NCI-H2081 treated with DMSO at 0.1 percent for 48 hours (cell line): ENCODE data around the gene ZNF547.
"Not testable (repeated sequence)": the region's sequence is repeated elsewhere in the genome, so short reads cannot be mapped to it uniquely, and the experiment has no call there.

Experiments
- DNase-seq: peaks from one replicate; lab custom pipeline; 2025; lab: John Stamatoyannopoulos, UW

The ZNF547 gene

GRCh38 chr19:57374647-57375046 lies 11.3 kb downstream of the ZNF547 start:
- not testable (repeated sequence) for DNase-seq

GRCh38 chr19:57376151-57376550 lies 12.8 kb downstream of the ZNF547 start:
- DNase-seq: no peak

- DNase-seq: no peak
These were observed 14.3 kb downstream of the ZNF547 start for GRCh38 chr19:57377498-57378146.

- DNase-seq: no peak
These were observed 17.6 kb downstream of the ZNF547 start for GRCh38 chr19:57380923-57381322.

- no peak for DNase-seq
These were observed 19.6 kb downstream of the ZNF547 start for GRCh38 chr19:57382806-57383488.

- no peak for DNase-seq
These were observed 25.9 kb downstream of the ZNF547 start for GRCh38 chr19:57389194-57389729.

GRCh38 chr19:57389730-57390598 lies 26.6 kb downstream of the ZNF547 start, which contains the start of gene ZNF548:
Gene ZNF548 (plus strand): TSS chr19:57389854. CDS start chr19:57390100, 246 bp downstream.
- peak; percentile 91 for DNase-seq

GRCh38 chr19:57395710-57396109 lies 32.4 kb downstream of the ZNF547 start:
- DNase-seq: no peak

- no peak for DNase-seq
These were observed 35.5 kb downstream of the ZNF547 start for GRCh38 chr19:57398868-57399267.

- no peak for DNase-seq
These were observed 40.6 kb downstream of the ZNF547 start for GRCh38 chr19:57403737-57404563.

- DNase-seq: peak; percentile 3
These were observed 43.3 kb downstream of the ZNF547 start for GRCh38 chr19:57406516-57407123.

- DNase-seq: peak; percentile 62
These were observed 47.7 kb downstream of the ZNF547 start, which contains the start of gene ZNF17 for GRCh38 chr19:57410877-57411671. Gene ZNF17 (plus strand): TSS chr19:57411161. CDS start chr19:57413616, 2,455 bp downstream.

- no peak for DNase-seq
These were observed 56.1 kb downstream of the ZNF547 start for GRCh38 chr19:57419439-57419838.

GRCh38 chr19:57421037-57421436 lies 57.7 kb downstream of the ZNF547 start:
- no peak for DNase-seq
